AML-193 (cell line): ENCODE data around the gene GJA8.
"Not testable (repeated sequence)": the region's sequence is repeated elsewhere in the genome, so short reads cannot be mapped to it uniquely, and the experiment has no call there.

ENCODE experiments used
- DNase-seq, 2 experiments: peaks; one replicate each; lab custom pipeline; 2025; lab: John Stamatoyannopoulos, UW

GJA8 gene

GRCh38 chr1:147927689-147928088 is 25.1 kb downstream of the GJA8 start:
- DNase-seq: not testable (repeated sequence)

- DNase-seq: peak; percentile 71 to 77
These were observed 25.9 kb downstream of the GJA8 start, which contains the start of gene GPR89B for GRCh38 chr1:147928236-147929132. TSS of gene GPR89B (plus strand) at chr1:147928420. CDS start at chr1:147928537, 117 bp downstream.

- DNase-seq: not testable (repeated sequence)
These were observed 28.5 kb downstream of the GJA8 start for GRCh38 chr1:147931137-147931536.

GRCh38 chr1:147935296-147935695 is 32.7 kb downstream of the GJA8 start:
- not testable (repeated sequence) for DNase-seq

GRCh38 chr1:147940456-147940855 is 37.9 kb downstream of the GJA8 start:
- DNase-seq: not testable (repeated sequence)

- DNase-seq: not testable (repeated sequence)
These were observed 40.0 kb downstream of the GJA8 start for GRCh38 chr1:147942563-147942962.

GRCh38 chr1:147949517-147949916 is 46.9 kb downstream of the GJA8 start:
- DNase-seq: not testable (repeated sequence)
